AG09319 (cell line): ENCODE results near the gene BCAP31.

ENCODE experiments used
- DNase-seq: peaks from one replicate; pipeline ENCODE4 v3.0.0-alpha.2; 2010; ENCODE audit warnings: low read depth; ENCODE audit errors: extremely low read depth
- TF ChIP-seq, protein P1 (sequence below): IDR thresholded peaks from 2 replicates; pipeline ENCODE4 v1.5.1; 2011; ENCODE audit warnings: low read depth, mild to moderate bottlenecking, inconsistent platforms, low read length, moderate library complexity

BCAP31 gene

DNA sequence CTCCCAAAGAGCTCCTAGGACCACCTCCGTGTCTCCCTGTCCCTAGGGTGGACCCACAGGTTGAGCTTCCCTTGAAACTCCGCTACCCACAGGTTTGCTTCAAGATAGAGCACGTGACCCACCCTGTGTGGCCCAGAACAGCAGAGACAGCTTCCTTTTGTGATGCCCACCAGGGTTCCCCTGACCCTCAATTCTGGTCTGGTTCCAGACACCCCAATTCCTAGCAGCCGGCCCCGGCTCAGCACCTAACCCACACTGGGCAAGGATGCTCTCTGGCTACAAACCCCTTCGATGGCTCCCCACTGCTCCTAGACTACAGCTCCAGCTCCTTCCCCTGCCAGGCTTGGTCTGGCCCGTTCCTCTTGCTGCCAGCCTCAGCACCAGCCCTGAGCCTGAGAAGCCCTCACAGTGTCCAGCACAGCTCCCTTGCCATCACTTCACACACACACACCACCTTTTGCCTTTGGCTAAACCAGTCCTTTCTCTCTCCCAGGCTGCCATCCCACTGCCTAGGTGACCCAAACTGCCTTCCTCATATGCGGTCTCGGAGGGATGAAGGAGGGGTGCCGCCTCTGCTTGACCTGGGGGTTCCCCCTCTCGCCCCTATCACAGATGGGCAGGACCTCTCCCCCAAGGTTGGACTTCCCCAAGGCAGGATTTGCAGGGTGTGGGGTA lies 56.8 kb downstream of the BCAP31 start:
- TF ChIP-seq, protein P1, sequence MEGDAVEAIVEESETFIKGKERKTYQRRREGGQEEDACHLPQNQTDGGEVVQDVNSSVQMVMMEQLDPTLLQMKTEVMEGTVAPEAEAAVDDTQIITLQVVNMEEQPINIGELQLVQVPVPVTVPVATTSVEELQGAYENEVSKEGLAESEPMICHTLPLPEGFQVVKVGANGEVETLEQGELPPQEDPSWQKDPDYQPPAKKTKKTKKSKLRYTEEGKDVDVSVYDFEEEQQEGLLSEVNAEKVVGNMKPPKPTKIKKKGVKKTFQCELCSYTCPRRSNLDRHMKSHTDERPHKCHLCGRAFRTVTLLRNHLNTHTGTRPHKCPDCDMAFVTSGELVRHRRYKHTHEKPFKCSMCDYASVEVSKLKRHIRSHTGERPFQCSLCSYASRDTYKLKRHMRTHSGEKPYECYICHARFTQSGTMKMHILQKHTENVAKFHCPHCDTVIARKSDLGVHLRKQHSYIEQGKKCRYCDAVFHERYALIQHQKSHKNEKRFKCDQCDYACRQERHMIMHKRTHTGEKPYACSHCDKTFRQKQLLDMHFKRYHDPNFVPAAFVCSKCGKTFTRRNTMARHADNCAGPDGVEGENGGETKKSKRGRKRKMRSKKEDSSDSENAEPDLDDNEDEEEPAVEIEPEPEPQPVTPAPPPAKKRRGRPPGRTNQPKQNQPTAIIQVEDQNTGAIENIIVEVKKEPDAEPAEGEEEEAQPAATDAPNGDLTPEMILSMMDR = no peak

DNA sequence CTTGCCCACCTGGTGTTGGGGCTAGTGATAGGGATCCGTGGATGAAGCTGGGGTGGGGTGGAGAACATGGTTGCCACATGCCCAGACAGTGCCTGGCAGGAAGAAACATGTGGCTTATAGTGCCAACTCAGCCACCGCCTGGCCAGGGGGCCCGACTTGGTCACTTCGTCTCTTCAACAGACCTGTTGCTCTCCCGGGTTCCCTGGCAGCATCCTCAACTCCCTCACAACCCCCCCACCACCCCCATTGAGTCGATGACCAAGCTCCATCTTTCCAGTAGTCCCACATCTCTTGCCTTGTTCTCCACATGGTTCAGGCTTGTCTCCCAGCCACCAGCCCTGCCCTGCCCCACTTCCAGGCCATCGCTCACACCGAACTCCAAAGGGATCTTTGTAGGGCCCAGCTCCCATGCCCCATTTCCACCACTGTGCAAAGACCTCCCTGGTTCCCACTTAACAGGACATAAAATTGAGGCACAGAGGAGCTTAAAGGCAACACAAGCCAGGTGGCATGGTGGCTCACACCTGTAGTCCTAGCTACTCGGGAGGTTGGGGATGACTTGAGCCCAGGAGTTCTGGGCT lies 58.4 kb downstream of the BCAP31 start:
- TF ChIP-seq, protein P1 = no peak
- DNase-seq = no peak

More for the DNA sequence above, 56.8 kb downstream of the BCAP31 start:
- no peak for DNase-seq

DNA sequence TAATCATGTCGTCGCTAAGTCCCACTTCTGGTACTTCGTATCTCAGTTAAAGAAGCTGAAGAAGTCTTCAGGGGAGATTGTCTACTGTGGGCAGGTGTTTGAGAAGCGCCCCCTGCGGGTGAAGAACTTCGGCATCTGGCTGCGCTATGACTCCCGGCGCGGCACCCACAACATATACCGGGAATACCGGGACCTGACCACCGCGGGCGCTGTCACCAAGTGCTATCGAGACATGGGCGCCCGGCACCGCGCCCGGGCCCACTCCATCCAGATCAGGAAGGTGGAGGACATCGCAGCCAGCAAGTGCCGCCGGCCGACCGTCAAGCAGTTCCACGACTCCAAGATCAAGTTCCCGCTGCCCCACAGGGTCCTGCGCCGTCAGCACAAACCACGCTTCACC lies 61.9 kb downstream of the BCAP31 start:
- no peak for DNase-seq
- TF ChIP-seq, protein P1 = peak; percentile 34

DNA sequence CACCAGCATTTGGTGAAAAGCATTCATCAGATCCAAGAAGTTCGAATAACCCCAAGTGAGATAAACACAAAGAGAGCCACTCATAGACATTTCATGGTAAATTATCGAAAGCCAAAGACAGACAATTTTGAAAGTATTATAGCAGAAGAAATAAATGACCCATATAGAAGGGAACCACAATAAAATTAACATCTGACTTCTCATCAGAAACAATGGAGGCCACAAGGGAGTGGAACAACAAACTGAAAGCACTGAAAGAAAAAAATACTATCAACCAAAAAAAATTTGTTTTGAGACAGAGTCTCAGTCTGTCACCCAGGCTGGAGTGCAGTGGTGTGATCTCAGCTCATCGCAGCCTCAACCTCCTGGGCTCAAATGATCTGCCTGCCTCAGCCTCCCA lies 64.9 kb downstream of the BCAP31 start:
- TF ChIP-seq, protein P1 = no peak
- DNase-seq = no peak

DNA sequence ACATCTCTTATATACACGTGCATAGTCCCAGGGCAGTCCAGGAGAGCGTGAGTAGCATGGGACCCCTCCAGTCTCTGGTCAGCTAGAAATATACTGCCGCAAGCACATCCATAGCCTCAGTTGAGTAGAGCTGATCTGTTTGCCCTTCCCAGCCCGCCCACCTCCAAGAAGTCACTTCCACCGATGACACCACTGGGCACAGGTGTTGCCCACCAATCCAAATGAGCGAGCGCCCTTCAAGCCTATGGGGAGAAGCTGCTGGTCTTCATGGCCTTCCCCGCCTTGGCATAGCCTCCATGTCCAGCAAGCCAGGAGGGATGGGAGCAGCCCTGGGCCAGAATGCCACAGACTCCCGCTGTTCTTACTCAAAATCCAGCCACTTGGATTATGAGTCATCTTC lies 67.0 kb downstream of the BCAP31 start:
- TF ChIP-seq, protein P1 = no peak
- DNase-seq = no peak

DNA sequence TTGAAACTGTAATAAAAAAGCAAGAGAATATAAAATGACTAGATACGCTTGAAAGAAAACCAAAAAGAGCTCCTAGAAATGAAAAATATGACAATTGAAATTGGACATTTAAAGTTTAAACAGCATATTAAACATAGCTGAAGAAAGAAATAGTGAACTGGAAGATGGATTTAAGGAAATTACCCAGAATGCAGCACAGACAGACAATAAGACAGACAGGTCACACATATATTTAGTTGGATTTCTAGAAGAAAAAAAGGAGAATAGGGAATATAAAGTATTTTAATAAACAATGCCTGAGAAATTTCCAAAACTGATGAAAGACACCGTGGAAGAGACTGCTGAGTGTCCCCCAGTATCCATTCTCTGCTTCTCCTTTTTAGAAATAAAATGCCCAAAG lies 70.6 kb downstream of the BCAP31 start:
- TF ChIP-seq, protein P1 = no peak
- DNase-seq = no peak

DNA sequence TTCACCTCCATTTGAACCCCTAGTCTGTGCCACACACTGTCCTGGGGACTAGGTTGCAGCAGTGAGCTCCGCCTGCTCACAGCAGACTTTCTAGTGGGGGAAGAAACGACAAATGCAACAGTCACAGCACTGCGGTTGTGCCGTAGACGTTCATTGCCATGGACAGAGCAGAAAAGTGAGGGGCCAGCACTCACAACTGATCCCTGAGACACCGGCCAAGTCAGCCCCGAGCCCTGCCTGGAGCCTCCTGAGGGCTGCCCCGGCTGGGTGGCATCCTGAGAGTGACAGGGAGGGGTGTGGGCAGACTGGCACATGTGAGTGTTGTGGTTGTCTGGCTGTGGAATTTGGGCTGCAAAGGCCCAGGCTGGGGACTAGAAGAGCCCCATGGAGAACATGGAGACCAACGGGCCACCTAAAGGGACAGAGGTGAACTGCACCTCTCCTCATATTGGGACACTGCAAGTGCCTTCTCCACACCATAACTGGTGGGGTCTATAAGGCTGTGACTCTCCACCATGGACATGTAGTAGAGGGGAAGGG lies 72.6 kb downstream of the BCAP31 start:
- TF ChIP-seq, protein P1 = no peak; the same call in 1 of the 2 replicates
- no peak for DNase-seq
